PFSK-1 (cell line): Measurements from ENCODE around the gene BOC.

Experiments used
- FOXP2 ChIP-seq: optimal IDR thresholded peaks from 2 replicates; pipeline ENCODE3; 2011; ENCODE audit warnings: borderline replicate concordance, control low read depth, inconsistent platforms; ENCODE audit not compliant: insufficient read depth; ENCODE audit errors: extremely low read length, extremely low read depth
- POLR2AphosphoS5 ChIP-seq: IDR thresholded peaks from 2 replicates; pipeline ENCODE4 v1.6.1; 2012; ENCODE audit warnings: low read depth, mild to moderate bottlenecking, control low read depth, low read length, moderate library complexity
- REST ChIP-seq, 2 experiments: IDR thresholded peaks; 2 replicates each; pipeline versions ENCODE4 v1.6.1 to v1.8.0; 2011 to 2012; ENCODE audit warnings: low read depth in 2 of 2, low read length in 2 of 2, control low read depth in 1 of 2, inconsistent platforms in 1 of 2, mild to moderate bottlenecking in 1 of 2, moderate library complexity in 1 of 2; ENCODE audit not compliant: insufficient read depth in 1 of 2
- SIN3A ChIP-seq: IDR thresholded peaks from 2 replicates; pipeline ENCODE4 v1.6.1; 2012; ENCODE audit warnings: mild to moderate bottlenecking, low read length, moderate library complexity, borderline replicate concordance; ENCODE audit not compliant: insufficient read depth
- TAF1 ChIP-seq: IDR thresholded peaks from 2 replicates; pipeline ENCODE4 v1.6.1; 2012; ENCODE audit warnings: low read length, control low read depth, borderline replicate concordance; ENCODE audit not compliant: insufficient read depth

BOC gene

DNA sequence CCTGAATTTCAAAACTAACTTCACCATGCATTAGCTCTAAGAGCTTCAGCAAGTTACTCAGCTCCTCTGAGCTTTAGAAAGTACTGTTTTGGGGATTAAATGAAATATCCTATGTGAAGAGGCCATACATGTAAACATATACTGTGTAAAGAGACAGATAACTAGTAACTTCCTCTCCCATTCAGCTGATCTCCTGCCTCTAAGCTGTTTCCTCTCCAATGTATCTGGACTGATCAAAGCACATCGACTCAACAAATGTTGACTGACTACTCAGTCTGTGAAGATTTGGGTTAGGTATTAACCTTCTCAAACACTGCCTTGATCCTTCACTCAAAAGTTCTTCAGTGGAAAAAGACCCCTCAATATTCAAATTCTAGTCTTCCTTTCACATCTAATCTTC is 82.0 kb downstream of the BOC start:
- TF ChIP-seq POLR2AphosphoS5 (no peak), TAF1 (no peak), FOXP2 (no peak), REST (IDR thresholded peaks at IDR 0.05; ENCODE audit: insufficient read depth in 1 of 2, low read depth in 2 of 2, low read length in 2 of 2) (no peak), SIN3A (no peak)

DNA sequence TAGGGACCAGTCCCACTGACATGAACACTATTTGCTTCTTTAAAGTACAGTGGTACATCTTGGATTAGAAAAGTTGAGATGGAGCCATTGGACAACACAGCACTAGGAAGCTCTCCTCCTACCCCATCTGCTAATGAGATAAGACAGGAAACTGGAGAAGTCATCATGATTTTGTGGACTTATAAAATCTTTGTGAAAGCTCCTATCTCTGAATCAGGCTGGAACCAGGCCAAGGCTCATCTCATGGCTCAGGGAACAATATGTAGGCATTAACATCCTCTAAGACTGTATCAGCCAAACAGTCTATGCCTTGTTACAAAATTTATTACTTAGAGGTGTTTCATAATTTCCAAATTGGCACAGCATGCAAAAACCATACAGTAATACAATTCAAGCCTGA is 84.1 kb downstream of the BOC start:
- TF ChIP-seq FOXP2 (no peak), POLR2AphosphoS5 (no peak), SIN3A (no peak)

- TF ChIP-seq SIN3A = no peak
- TF ChIP-seq REST (IDR thresholded peaks at IDR 0.05; ENCODE audit: insufficient read depth in 1 of 2, low read depth in 2 of 2, low read length in 2 of 2) = no peak
- no peak for TF ChIP-seq TAF1
- TF ChIP-seq FOXP2 = no peak
- no peak for TF ChIP-seq POLR2AphosphoS5
Measured at GRCh38 chr3:113297287-113297686, 85.9 kb downstream of the BOC start.

GRCh38 chr3:113297841-113298240 is 86.5 kb downstream of the BOC start:
- TF ChIP-seq SIN3A (no peak), REST (IDR thresholded peaks at IDR 0.05; ENCODE audit: insufficient read depth in 1 of 2, low read depth in 2 of 2, low read length in 2 of 2) (no peak), FOXP2 (no peak)

DNA sequence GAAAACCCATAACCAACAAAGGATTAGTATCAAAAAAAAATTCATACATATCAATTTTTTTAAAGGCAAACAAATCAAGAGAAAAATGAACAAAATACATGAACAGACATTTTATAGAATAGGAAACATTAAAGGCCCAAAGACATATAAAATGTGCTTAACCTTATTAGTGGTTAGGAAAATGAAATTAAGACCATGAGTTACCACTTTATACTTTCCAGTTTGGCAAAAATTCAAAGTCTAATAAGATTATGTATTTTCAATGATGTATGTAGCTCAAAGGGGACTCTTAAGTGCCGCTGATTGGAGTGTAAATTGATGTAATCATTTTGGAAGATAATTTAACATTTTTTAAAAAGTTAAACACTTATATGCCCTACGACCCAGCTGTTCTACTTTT is 89.2 kb downstream of the BOC start:
- TF ChIP-seq REST (IDR thresholded peaks at IDR 0.05; ENCODE audit: insufficient read depth in 1 of 2, low read depth in 2 of 2, low read length in 2 of 2) (no peak), FOXP2 (no peak), POLR2AphosphoS5 (no peak), SIN3A (no peak), TAF1 (no peak)

- TF ChIP-seq TAF1 = no peak
- no peak for TF ChIP-seq REST (IDR thresholded peaks at IDR 0.05; ENCODE audit: insufficient read depth in 1 of 2, low read depth in 2 of 2, low read length in 2 of 2)
- TF ChIP-seq FOXP2 = no peak
- TF ChIP-seq SIN3A = no peak
- TF ChIP-seq POLR2AphosphoS5 = no peak
Measured at GRCh38 chr3:113304102-113304501, 92.7 kb downstream of the BOC start.
